HL-60 (cell line): ENCODE measurements around the gene GCNT1.

ENCODE experiments used
- CTCF ChIP-seq: IDR thresholded peaks from one replicate; pipeline ENCODE4 v1.5.1; 2011; ENCODE audit warnings: low read length, control low read depth, inconsistent platforms; ENCODE audit not compliant: insufficient read depth
- POLR2AphosphoS5 ChIP-seq: IDR thresholded peaks from 2 replicates; pipeline ENCODE4 v1.6.1; 2012; ENCODE audit warnings: low read depth

GRCh38 chr9:76412638-76413037, 46.3 kb upstream of the GCNT1 start:
- TF ChIP-seq CTCF: no peak
- TF ChIP-seq POLR2AphosphoS5: no peak
